MM.1S (cell line): ENCODE measurements around the gene ATRN.

Experiments
- DNase-seq: peaks from one replicate; pipeline ENCODE4 v3.0.0-alpha.2; 2015
- H2AFZ ChIP-seq: fragments of 300-600 bp; sonication (generic); 2 replicates; pipeline ENCODE4 v1.6.0; 2016; ENCODE audit warnings: antibody characterized with exemption, low read length
- H3F3A ChIP-seq: fragments of 300-600 bp; sonication (generic); 2 replicates; pipeline ENCODE4 v1.6.1; 2016; ENCODE audit warnings: mild to moderate bottlenecking, antibody characterized with exemption, low read length, moderate library complexity, mixed read lengths; ENCODE audit not compliant: insufficient read depth
- H3K27ac ChIP-seq: fragments of 300-600 bp; sonication (generic); 2 replicates; pipeline ENCODE4 v1.5.1; 2016; ENCODE audit warnings: mild to moderate bottlenecking, low read length
- H3K27me3 ChIP-seq: fragments of 300-600 bp; sonication (generic); replicated peaks from 2 replicates; pipeline ENCODE4 v1.6.0; 2016; ENCODE audit warnings: low read length; ENCODE audit not compliant: insufficient read depth
- H3K36me3 ChIP-seq: fragments of 300-600 bp; sonication (generic); replicated peaks from 2 replicates; pipeline ENCODE4 v1.6.1; 2016; ENCODE audit warnings: mild to moderate bottlenecking, low read length, mixed read lengths; ENCODE audit not compliant: insufficient read depth
- H3K4me1 ChIP-seq: fragments of 300-600 bp; sonication (generic); 2 replicates; pipeline ENCODE4 v1.6.1; 2016; ENCODE audit warnings: low read length, mixed read lengths
- H3K4me2 ChIP-seq: fragments of 300-600 bp; sonication (generic); 2 replicates; pipeline ENCODE4 v1.6.0; 2016; ENCODE audit warnings: low read depth, low read length
- H3K4me3 ChIP-seq: fragments of 300-600 bp; sonication (generic); 2 replicates; pipeline ENCODE4 v1.5.1; 2016; ENCODE audit warnings: low read length, mixed read lengths
- H3K79me2 ChIP-seq: fragments of 300-600 bp; sonication (generic); 2 replicates; pipeline ENCODE4 v1.6.1; 2016; ENCODE audit warnings: mixed run types, low read length, mixed read lengths
- H3K9ac ChIP-seq: fragments of 300-600 bp; sonication (generic); 2 replicates; pipeline ENCODE4 v1.6.1; 2016; ENCODE audit warnings: low read length, mixed read lengths
- H3K9me2 ChIP-seq: fragments of 300-600 bp; sonication (generic); replicated peaks from 2 replicates; pipeline ENCODE4 v1.6.1; 2016; ENCODE audit warnings: mild to moderate bottlenecking, low read length, mixed read lengths; ENCODE audit not compliant: insufficient read depth
- H3K9me3 ChIP-seq: fragments of 300-600 bp; sonication (generic); replicated peaks from 2 replicates; pipeline ENCODE4 v1.6.1; 2016; ENCODE audit warnings: mild to moderate bottlenecking, low read length, mixed read lengths; ENCODE audit not compliant: insufficient read depth
- H4K20me1 ChIP-seq: fragments of 300-600 bp; sonication (generic); 2 replicates; pipeline ENCODE4 v1.6.1; 2016; ENCODE audit warnings: mild to moderate bottlenecking, low read length, moderate library complexity, mixed read lengths; ENCODE audit not compliant: insufficient read depth
- CTCF ChIP-seq: fragments of 300-600 bp; sonication (generic); IDR thresholded peaks from 2 replicates; pipeline ENCODE4 v1.5.1; 2016; ENCODE audit warnings: antibody characterized with exemption, low read length, mixed read lengths
- EZH2 ChIP-seq: fragments of 300-600 bp; sonication (generic); optimal IDR thresholded peaks from 2 replicates; pipeline ENCODE3; 2017; ENCODE audit warnings: low read depth, mild to moderate bottlenecking, antibody characterized with exemption, low read length, mixed read lengths
- EZH2phosphoT487 ChIP-seq: fragments of 300-600 bp; sonication (generic); IDR thresholded peaks from 2 replicates; pipeline ENCODE4 v1.6.1; 2018; ENCODE audit warnings: antibody characterized with exemption, low read length

Gene ATRN

GRCh38 chr20:3633913-3634478 lies 163.2 kb downstream of the ATRN start:
- Histone ChIP-seq H3K27me3 (no peaks in the 10 kb centered on the region), H3K79me2 (no peaks in the 10 kb centered on the region), H3K9me3 (no peaks in the 10 kb centered on the region), H3K4me2 (no peak overlapping the region), H2AFZ (no peak overlapping the region), H4K20me1 (no peaks in the 10 kb centered on the region), H3K36me3 (no peaks in the 10 kb centered on the region), H3F3A (no peaks in the 10 kb centered on the region), H3K9ac (no peak overlapping the region), H3K4me1 (no peaks in the 10 kb centered on the region), H3K9me2 (no peaks in the 10 kb centered on the region), H3K4me3 (no peak overlapping the region), H3K27ac (no peak overlapping the region)
- no peak for DNase-seq
- TF ChIP-seq EZH2phosphoT487 = no peak
- TF ChIP-seq EZH2 = no peak
- TF ChIP-seq CTCF = no peak

GRCh38 chr20:3635346-3635745 lies 164.5 kb downstream of the ATRN start:
- Histone ChIP-seq H3K4me2 (no peak overlapping the region), H2AFZ (no peak overlapping the region), H3K9me3 (no peaks in the 10 kb centered on the region), H3F3A (no peaks in the 10 kb centered on the region), H3K9ac (no peak overlapping the region), H4K20me1 (no peaks in the 10 kb centered on the region), H3K4me1 (no peaks in the 10 kb centered on the region), H3K4me3 (no peak overlapping the region), H3K79me2 (no peaks in the 10 kb centered on the region), H3K36me3 (no peaks in the 10 kb centered on the region), H3K9me2 (no peaks in the 10 kb centered on the region), H3K27me3 (no peaks in the 10 kb centered on the region), H3K27ac (no peak overlapping the region)
- TF ChIP-seq CTCF = no peak
- TF ChIP-seq EZH2 = no peak
- TF ChIP-seq EZH2phosphoT487 = no peak
- DNase-seq = no peak

GRCh38 chr20:3640259-3640658 lies 169.4 kb downstream of the ATRN start:
- Histone ChIP-seq H3K79me2 (no peaks in the 10 kb centered on the region), H4K20me1 (no peaks in the 10 kb centered on the region), H3K36me3 (no peaks in the 10 kb centered on the region), H3K4me3 (no peak overlapping the region), H3F3A (no peaks in the 10 kb centered on the region), H3K27me3 (no peaks in the 10 kb centered on the region), H3K9ac (no peak overlapping the region), H3K4me1 (no peaks in the 10 kb centered on the region), H3K27ac (no peak overlapping the region), H3K9me2 (no peaks in the 10 kb centered on the region), H2AFZ (no peak overlapping the region), H3K9me3 (no peaks in the 10 kb centered on the region), H3K4me2 (no peak overlapping the region)
- no peak for TF ChIP-seq CTCF
- no peak for TF ChIP-seq EZH2phosphoT487
- no peak for TF ChIP-seq EZH2
- DNase-seq = no peak
